Measurements from ENCODE around the gene BMAL2. TPM values are rescaled to one million over a fixed set of nuclear protein-coding genes. Genes with fewer than 3 reads are reported as not detected.
A peak's percentile ranks its signal among the peaks of the same experiment; 100 is the strongest.

The BMAL2 gene
- total and polyA plus RNA-seq, 2 of the 13 experiments (the other 11 are each of a cell fraction or from before 2014, with no cell fraction given), result 4.8 to 27.4 TPM

DNA sequence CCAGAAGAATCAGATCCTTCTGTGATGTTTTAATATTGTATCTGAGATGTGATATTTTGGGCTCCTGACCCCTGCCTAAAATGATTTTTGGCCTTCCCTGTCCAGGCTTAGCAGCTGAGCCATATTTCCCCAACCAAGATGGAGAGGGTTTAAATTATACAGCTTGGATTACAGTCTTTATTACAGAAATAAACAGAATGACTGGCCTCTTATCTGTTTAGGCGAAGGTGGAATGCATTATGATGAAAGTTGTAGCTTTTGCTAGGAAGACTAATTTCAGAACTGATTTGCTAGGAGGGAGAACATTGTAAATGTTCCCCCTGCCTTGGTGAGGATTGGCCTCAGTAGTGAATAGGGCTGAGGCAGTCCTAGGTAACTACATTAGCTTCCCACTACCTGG, 23.3 kb downstream of the BMAL2 start (continued):
- TF ChIP-seq HDAC6 (IDR thresholded peaks at IDR 0.05; ENCODE audit: low read depth, low read length), result no peak
- TF ChIP-seq ZNF839 (CRISPR knock-in tag; IDR thresholded peaks at IDR 0.05; ENCODE audit: borderline replicate concordance), result no peak
- TF ChIP-seq, protein P1, sequence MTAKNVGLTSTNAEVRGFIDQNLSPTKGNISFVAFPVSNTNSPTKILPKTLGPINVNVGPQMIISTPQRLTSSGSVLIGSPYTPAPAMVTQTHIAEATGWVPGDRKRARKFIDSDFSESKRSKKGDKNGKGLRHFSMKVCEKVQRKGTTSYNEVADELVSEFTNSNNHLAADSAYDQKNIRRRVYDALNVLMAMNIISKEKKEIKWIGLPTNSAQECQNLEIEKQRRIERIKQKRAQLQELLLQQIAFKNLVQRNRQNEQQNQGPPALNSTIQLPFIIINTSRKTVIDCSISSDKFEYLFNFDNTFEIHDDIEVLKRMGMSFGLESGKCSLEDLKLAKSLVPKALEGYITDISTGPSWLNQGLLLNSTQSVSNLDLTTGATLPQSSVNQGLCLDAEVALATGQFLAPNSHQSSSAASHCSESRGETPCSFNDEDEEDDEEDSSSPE (CRISPR knock-in tag; IDR thresholded peaks at IDR 0.05), result no peak
- no peak for TF ChIP-seq ZNF282 (IDR thresholded peaks at IDR 0.05; ENCODE audit: partially characterized antibody)
- TF ChIP-seq, protein P2, sequence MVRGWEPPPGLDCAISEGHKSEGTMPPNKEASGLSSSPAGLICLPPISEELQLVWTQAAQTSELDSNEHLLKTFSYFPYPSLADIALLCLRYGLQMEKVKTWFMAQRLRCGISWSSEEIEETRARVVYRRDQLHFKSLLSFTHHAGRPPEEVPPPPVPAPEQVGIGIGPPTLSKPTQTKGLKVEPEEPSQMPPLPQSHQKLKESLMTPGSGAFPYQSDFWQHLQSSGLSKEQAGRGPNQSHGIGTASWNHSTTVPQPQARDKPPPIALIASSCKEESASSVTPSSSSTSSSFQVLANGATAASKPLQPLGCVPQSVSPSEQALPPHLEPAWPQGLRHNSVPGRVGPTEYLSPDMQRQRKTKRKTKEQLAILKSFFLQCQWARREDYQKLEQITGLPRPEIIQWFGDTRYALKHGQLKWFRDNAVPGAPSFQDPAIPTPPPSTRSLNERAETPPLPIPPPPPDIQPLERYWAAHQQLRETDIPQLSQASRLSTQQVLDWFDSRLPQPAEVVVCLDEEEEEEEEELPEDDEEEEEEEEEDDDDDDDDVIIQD (CRISPR knock-in tag; IDR thresholded peaks at IDR 0.05; ENCODE audit: low read depth), result no peak
- no peak for TF ChIP-seq ZNF772 (CRISPR knock-in tag; IDR thresholded peaks at IDR 0.05)

DNA sequence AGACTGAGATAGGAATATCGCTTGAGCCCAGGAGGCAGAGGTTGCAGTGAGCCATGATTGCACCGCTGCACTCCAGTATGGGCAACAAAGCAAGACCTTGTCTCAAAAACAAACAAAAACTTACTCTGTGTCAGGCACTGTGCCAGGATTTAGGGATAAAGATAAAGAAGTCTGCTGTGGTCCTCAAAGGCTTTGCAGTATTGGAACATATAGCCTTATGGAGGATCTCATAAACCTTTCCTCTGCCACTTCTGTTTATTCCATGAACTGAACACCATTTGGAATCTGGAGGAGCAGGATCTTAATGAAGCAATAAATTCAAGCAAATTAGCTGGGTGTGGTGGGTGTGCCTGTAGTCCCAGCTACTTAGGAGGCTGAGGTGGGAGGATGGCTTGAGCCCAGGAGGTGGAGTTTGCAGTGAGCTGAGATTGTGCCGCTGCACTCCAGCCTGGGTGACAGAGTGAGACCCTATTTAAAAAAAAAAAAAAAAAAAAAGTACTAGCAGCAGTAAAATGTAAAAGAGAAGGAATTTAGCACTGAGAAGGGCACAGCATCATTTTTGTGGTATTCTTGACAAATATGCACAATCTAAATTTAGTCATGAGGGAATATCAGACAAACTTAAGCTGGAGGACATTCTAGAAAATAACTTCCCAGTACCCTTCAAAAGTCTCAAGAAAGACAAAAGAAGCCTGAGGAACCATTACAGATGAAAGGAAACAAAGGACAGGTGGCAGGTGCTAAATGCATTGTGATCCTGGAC, 27.1 kb downstream of the BMAL2 start:
- Histone ChIP-seq H3K9ac (ENCODE audit: insufficient read depth, low read depth, low read length) (no peak overlapping the region), H3K27ac (ENCODE audit: extremely low read length, insufficient read depth, low read length) (no peak overlapping the region), H3K4me1 (ENCODE audit: insufficient read depth, low read length) (peaks cover 9% of the 10 kb centered on the region; the same call in 1 of the 2 replicates), H3K4me2 (ENCODE audit: low read depth, low read length) (no peak overlapping the region), H3K79me2 (ENCODE audit: insufficient read depth, low read length) (no peaks in the 10 kb centered on the region), H3K36me3 (replicated peaks in 1 of 2; ENCODE audit: control insufficient read depth in 1 of 2, insufficient read depth in 2 of 2, low read length in 2 of 2) (0 out of 5 replicates have a peak, but pooled peaks cover 0 to 2% of the 10 kb centered on the region in 2 experiments), H3K9me3 (ENCODE audit: low read length) (no peaks in the 10 kb centered on the region), H4K20me1 (ENCODE audit: insufficient read depth, low read length) (no peaks in the 10 kb centered on the region), H3K27me3 (ENCODE audit: control insufficient read depth in 1 of 2, insufficient read depth in 2 of 2, low read length in 2 of 2) (no peaks in the 10 kb centered on the region), H2AFZ (ENCODE audit: low read length) (no peak overlapping the region), H3K4me3 (replicated peaks in 1 of 3; ENCODE audit: insufficient read depth in 1 of 3, low read depth in 2 of 3, low read length in 3 of 3) (no peak overlapping the region)
- TF ChIP-seq, protein P3, sequence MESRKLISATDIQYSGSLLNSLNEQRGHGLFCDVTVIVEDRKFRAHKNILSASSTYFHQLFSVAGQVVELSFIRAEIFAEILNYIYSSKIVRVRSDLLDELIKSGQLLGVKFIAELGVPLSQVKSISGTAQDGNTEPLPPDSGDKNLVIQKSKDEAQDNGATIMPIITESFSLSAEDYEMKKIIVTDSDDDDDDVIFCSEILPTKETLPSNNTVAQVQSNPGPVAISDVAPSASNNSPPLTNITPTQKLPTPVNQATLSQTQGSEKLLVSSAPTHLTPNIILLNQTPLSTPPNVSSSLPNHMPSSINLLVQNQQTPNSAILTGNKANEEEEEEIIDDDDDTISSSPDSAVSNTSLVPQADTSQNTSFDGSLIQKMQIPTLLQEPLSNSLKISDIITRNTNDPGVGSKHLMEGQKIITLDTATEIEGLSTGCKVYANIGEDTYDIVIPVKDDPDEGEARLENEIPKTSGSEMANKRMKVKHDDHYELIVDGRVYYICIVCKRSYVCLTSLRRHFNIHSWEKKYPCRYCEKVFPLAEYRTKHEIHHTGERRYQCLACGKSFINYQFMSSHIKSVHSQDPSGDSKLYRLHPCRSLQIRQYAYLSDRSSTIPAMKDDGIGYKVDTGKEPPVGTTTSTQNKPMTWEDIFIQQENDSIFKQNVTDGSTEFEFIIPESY (CRISPR knock-in tag; IDR thresholded peaks at IDR 0.05), result peak; percentile 63; the same call in 1 of the 2 replicates
- TF ChIP-seq SOX13 (IDR thresholded peaks at IDR 0.05) (no peak), SOX13 (CRISPR knock-in tag; conservative IDR thresholded peaks at IDR 0.05 in 1 of 2, IDR thresholded peaks at IDR 0.05 in 1 of 2) (0 out of 4 replicates have a peak, but pooled peaks of 1 of the 2 experiments have one; percentile 11), ZBTB38 (CRISPR knock-in tag; IDR thresholded peaks at IDR 0.05) (peak; percentile 72), ZNF232 (CRISPR knock-in tag; IDR thresholded peaks at IDR 0.05; ENCODE audit: borderline replicate concordance) (no peak)
- ATAC-seq (peak; percentile 41; the same call in 1 of the 3 replicates), DNase-seq (ENCODE audit: low spot score) (peak; percentile 60), FAIRE-seq (no peak)
- ChIA-PET POLR2A (no interaction called here), CTCF (ENCODE audit: low intra/inter-chr PET ratio, low total read pairs) (no interaction called here)
- in situ Hi-C loops (cut with HindIII; ENCODE audit: extremely low pct_ligation_motif_present, low pct_unique_long_range_greater_than_20kb), result no loop called here
- 69% methylated on average over 3 of the region's 3 CpGs for WGBS (ENCODE audit: low lambda C conversion rate)
- BruUV-seq (replicated peaks), result no TSS peak
- intact Hi-C loops (cut with micrococcal nuclease; ENCODE audit: unreplicated experiment), result no loop called here
